ENCODE data around the gene NTRK3.

- no peak for TF ChIP-seq CTCF (IDR thresholded peaks at IDR 0.05; ENCODE audit: low read depth, low read length, poor library complexity, severe bottlenecking)
- TF ChIP-seq EZH2phosphoT487 (IDR thresholded peaks at IDR 0.05; ENCODE audit: borderline replicate concordance, low read length), result no peak
Observed at GRCh38 chr15:87863152-87863551, 393.4 kb downstream of the NTRK3 start.
